CD4-positive, alpha-beta T cell (primary cell): ENCODE measurements around the gene SLC35B3. TPM values are rescaled to one million over a fixed set of nuclear protein-coding genes. Genes with fewer than 3 reads are reported as not detected.

Experiments
- ATAC-seq: fragments of 200-7000 bp; cut with Tn5 transposase; one replicate; pipeline ENCODE4 v1.10.0; 2022; ENCODE audit warnings: mild to moderate bottlenecking; ENCODE audit not compliant: poor library complexity
- CTCF ChIA-PET: fragments of 350-600 bp; sonication (Branson Sonifier 250); formaldehyde crosslinking; loops from one replicate; lab custom pipeline; 2021; ENCODE audit warnings: antibody characterized with exemption, inconsistent platforms; lab: Charles Lee
- POLR2A ChIA-PET: fragments of 350-600 bp; sonication (Branson Sonifier 250); formaldehyde crosslinking; loops from one replicate; lab custom pipeline; 2021; ENCODE audit warnings: antibody characterized with exemption, inconsistent platforms; lab: Charles Lee
- DNase-seq, 14 experiments: peaks; one replicate each; pipeline ENCODE4 v3.0.0-alpha.2; 2013 to 2020; ENCODE audit warnings: mixed read lengths in 2 of 14
- H3K27ac ChIP-seq, 2 donors: one replicate each; pipeline versions ENCODE4 v1.5.1 to v1.7.0; 2013; ENCODE audit warnings: low read length in 2 of 2, low read depth in 1 of 2, mild to moderate bottlenecking in 1 of 2
- H3K27me3 ChIP-seq, 2 experiments: 1 replicate in 1 of 2; 2 replicates in 1 of 2; pipeline versions ENCODE4 v1.6.1 to v1.7.0; 2013; ENCODE audit warnings: low read length in 2 of 2, control low read depth in 1 of 2, mild to moderate bottlenecking in 1 of 2, moderate library complexity in 1 of 2; ENCODE audit not compliant: insufficient read depth in 2 of 2, control insufficient read depth in 1 of 2
- H3K36me3 ChIP-seq: one replicate; pipeline ENCODE4 v1.6.1; 2013; ENCODE audit warnings: low read length, control low read depth; ENCODE audit not compliant: insufficient read depth
- H3K4me1 ChIP-seq: one replicate; pipeline ENCODE4 v1.6.1; 2013; ENCODE audit warnings: low read length, control low read depth; ENCODE audit not compliant: insufficient read depth
- H3K4me3 ChIP-seq: one replicate; pipeline ENCODE4 v1.5.1; 2013; ENCODE audit warnings: mild to moderate bottlenecking, low read length, moderate library complexity
- H3K9me3 ChIP-seq, 2 experiments: 1 replicate in 1 of 2; 2 replicates in 1 of 2; pipeline versions ENCODE4 v1.6.1 to v1.7.0; 2013; ENCODE audit warnings: low read length in 2 of 2, mild to moderate bottlenecking in 2 of 2, control low read depth in 1 of 2, moderate library complexity in 1 of 2; ENCODE audit not compliant: control insufficient read depth in 1 of 2, insufficient read depth in 1 of 2
- H3K27ac Mint-ChIP-seq: one replicate; pipeline ENCODE4 v1.8.0; 2020; ENCODE audit warnings: mixed read lengths
- H3K27me3 Mint-ChIP-seq: one replicate; pipeline ENCODE4 v1.8.0; 2021; ENCODE audit warnings: mixed read lengths
- H3K36me3 Mint-ChIP-seq: one replicate; pipeline ENCODE4 v1.8.0; 2021; ENCODE audit warnings: low read depth, mixed read lengths
- H3K4me1 Mint-ChIP-seq: one replicate; pipeline ENCODE4 v1.8.0; 2021; ENCODE audit warnings: low read depth, mixed read lengths
- H3K4me3 Mint-ChIP-seq: one replicate; pipeline ENCODE4 v1.8.0; 2020; ENCODE audit warnings: mild to moderate bottlenecking, mixed read lengths
- H3K9me3 Mint-ChIP-seq: one replicate; pipeline ENCODE4 v1.8.0; 2020; ENCODE audit warnings: mixed read lengths
- CTCF ChIP-seq: fragments of 200-600 bp; IDR thresholded peaks from one replicate; pipeline ENCODE4 v1.8.0; 2022; ENCODE audit warnings: antibody characterized with exemption, mild to moderate bottlenecking
- intact Hi-C, 2 experiments: fragments of 100-400 bp; cut with DNase I in 1 of 2; cut with micrococcal nuclease in 1 of 2; formaldehyde crosslinking; loops; one replicate each; pipeline versions ENCODE4 v1.15.1 to v1.9.0; 2023 to 2025; cut with DNase I, micrococcal nuclease
- polyA plus RNA-seq, 2 donors: library from polyadenylated mRNA; unstranded; fragments of 120-200 nt; gene quantifications; one replicate each; pipeline ENCODE4 v1.2.1, GENCODE V29; 2013
- total RNA-seq, 174 experiments: library from RNA in 2 of 174; stranded (reverse) in 2 of 174; gene quantifications; one replicate each; pipeline ENCODE4 v1.2.3 and lab custom pipeline; 2021 to 2026

The SLC35B3 gene
- total RNA-seq = 1 to 10 TPM; 2.4 TPM
- 12.2 TPM for polyA plus RNA-seq (2013, experiment 1 of 2)
- polyA plus RNA-seq (2013, experiment 2 of 2) = 13.2 TPM
- total RNA-seq (lab: John Stamatoyannopoulos, UW) = 9.5 to 35.1 (median 17.2) reads per million in 172 experiments

GRCh38 chr6:8435093-8435844, at the start of gene SLC35B3:
TSS of gene SLC35B3 (minus strand) at chr6:8435545.
- H3K4me3 ChIP-seq = peak within 1 kb of the TSS; percentile 95
- Mint-ChIP-seq H3K27me3 (no peaks in the 10 kb centered on the region), H3K4me3 (peak within 1 kb of the TSS; percentile 96), H3K4me1 (peaks cover 58% of the 10 kb centered on the region), H3K36me3 (peaks cover 33% of the 10 kb centered on the region), H3K9me3 (no peaks in the 10 kb centered on the region), H3K27ac (peak within 1 kb of the TSS; percentile 97)
- ChIA-PET CTCF (no interaction called here), POLR2A (interaction anchor here (1.0 to 2.9 kb wide), 5 partner anchors 11 to 418 kb away, joined by 4 to 10 read pairs (median 4); partner anchors contain the start of genes BLOC1S5 and EEF1E1)
- peak within 1 kb of the TSS; percentile 90 to 94 for H3K27ac ChIP-seq
- TF ChIP-seq CTCF = no peak
- no peaks in the 10 kb centered on the region for H3K36me3 ChIP-seq
- peaks cover 8% of the 10 kb centered on the region for H3K4me1 ChIP-seq
- no peaks in the 10 kb centered on the region for H3K9me3 ChIP-seq
- ATAC-seq (peak; percentile 95), DNase-seq (peak; percentile 95 to 99 (median 98))
- intact Hi-C loops = loop anchor here (5.0 to 10.0 kb wide), 7 partner anchors 330 to 1967 kb away; partner anchors contain the start of genes BLOC1S5 (in 1 of the 2), EEF1E1 (in 1 of the 2), SNRNP48 (in 1 of the 2) and SSR1 (in 1 of the 2)
- no peaks in the 10 kb centered on the region for H3K27me3 ChIP-seq

- TF ChIP-seq CTCF = no peak
- H3K4me1 ChIP-seq = no peaks in the 10 kb centered on the region
- ATAC-seq (no peak), DNase-seq (no peak)
- Mint-ChIP-seq H3K4me3 (no peak overlapping the region), H3K36me3 (no peaks in the 10 kb centered on the region), H3K9me3 (no peaks in the 10 kb centered on the region), H3K27ac (no peak overlapping the region), H3K4me1 (no peaks in the 10 kb centered on the region), H3K27me3 (peaks cover 20% of the 10 kb centered on the region)
- H3K27ac ChIP-seq = no peak overlapping the region
- POLR2A ChIA-PET = no interaction called here
- peaks cover 0 to 2% of the 10 kb centered on the region in 2 experiments for H3K27me3 ChIP-seq
- H3K36me3 ChIP-seq = no peaks in the 10 kb centered on the region
- intact Hi-C loops = no loop called here
- peaks cover 0 to 3% of the 10 kb centered on the region in 2 experiments for H3K9me3 ChIP-seq
- H3K4me3 ChIP-seq = no peak overlapping the region
- CTCF ChIA-PET = no interaction called here
Observed at GRCh38 chr6:8483650-8484049, 48.3 kb upstream of the SLC35B3 start.

GRCh38 chr6:8481727-8482126, 46.4 kb upstream of the SLC35B3 start:
- H3K27ac Mint-ChIP-seq = no peak overlapping the region
- ChIA-PET POLR2A (no interaction called here), CTCF (no interaction called here)
- H3K4me1 ChIP-seq = no peaks in the 10 kb centered on the region
- no peak overlapping the region for H3K4me3 ChIP-seq
- no peak overlapping the region for H3K27ac ChIP-seq
- H3K9me3 Mint-ChIP-seq = peaks cover 2% of the 10 kb centered on the region
- peaks cover 20% of the 10 kb centered on the region for H3K27me3 Mint-ChIP-seq
- H3K36me3 Mint-ChIP-seq = no peaks in the 10 kb centered on the region
- ATAC-seq (no peak), DNase-seq (no peak)
- peaks cover 0 to 2% of the 10 kb centered on the region in 2 experiments for H3K27me3 ChIP-seq
- intact Hi-C loops = no loop called here
- H3K36me3 ChIP-seq = no peaks in the 10 kb centered on the region
- no peak overlapping the region for H3K4me3 Mint-ChIP-seq
- no peak for TF ChIP-seq CTCF
- no peaks in the 10 kb centered on the region for H3K4me1 Mint-ChIP-seq
- peaks cover 0 to 7% of the 10 kb centered on the region in 2 experiments for H3K9me3 ChIP-seq
